ENCODE data around the gene WDR73. TPM values are rescaled to one million over a fixed set of nuclear protein-coding genes. Genes with fewer than 3 reads are reported as not detected.

WDR73 gene
- polyA plus RNA-seq, 3 donors = 12.1 to 19.9 (median 14.3) TPM

DNA sequence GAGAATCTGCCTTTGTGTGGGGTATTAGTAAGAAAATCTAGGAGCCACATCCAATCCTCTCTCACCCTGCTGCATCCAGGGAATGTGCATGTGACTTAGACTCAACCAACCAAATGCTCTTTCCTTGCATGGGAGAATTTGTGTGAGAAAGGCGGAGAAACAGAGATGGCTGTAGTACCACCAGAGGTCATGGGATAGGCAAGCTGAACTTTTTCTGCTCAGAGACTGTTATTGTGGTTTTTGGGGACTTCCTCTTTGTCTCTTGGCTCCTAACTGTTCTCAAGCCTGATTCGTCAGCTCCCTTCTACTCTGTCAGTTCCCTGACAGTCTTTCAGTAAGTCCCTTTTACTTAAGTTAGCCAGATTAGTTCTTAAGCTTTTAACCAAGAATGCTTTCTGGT is 55.8 kb downstream of the WDR73 start:
- no peak overlapping the region for H3K9ac ChIP-seq (ENCODE audit: insufficient read depth, low read length, poor library complexity, severe bottlenecking)
- peak overlapping the region; percentile 77 for H2AFZ ChIP-seq (ENCODE audit: insufficient read depth, low read depth, low read length, poor library complexity, severe bottlenecking)
- intact Hi-C loops (cut with micrococcal nuclease) = no loop called here
- H4K20me1 ChIP-seq (ENCODE audit: insufficient read depth, low read length) = no peaks in the 10 kb centered on the region
- no peak for TF ChIP-seq CTCF (IDR thresholded peaks at IDR 0.05)
- peak overlapping the region; percentile 65 to 86 for H3K27ac ChIP-seq (ENCODE audit: low read depth in 1 of 2, low read length in 2 of 2)
- Mint-ChIP-seq H3K27me3 (ENCODE audit: low read depth in 3 of 3) (no peaks in the 10 kb centered on the region), H3K4me1 (peaks cover 69% of the 10 kb centered on the region), H3K27ac (peak overlapping the region; percentile 84 to 94 (median 90)), H3K4me3 (peak overlapping the region in 1 of 2 donors; percentile 47), H3K9me3 (peaks cover 0 to 6% (median 3%) of the 10 kb centered on the region in 7 donors), H3K36me3 (no peaks in the 10 kb centered on the region)
- peaks cover 16% of the 10 kb centered on the region for H3K79me2 ChIP-seq (ENCODE audit: insufficient read depth, low read length)
- no peaks in the 10 kb centered on the region for H3K36me3 ChIP-seq (replicated peaks in 1 of 2; ENCODE audit: control insufficient read depth in 1 of 2, insufficient read depth in 2 of 2, low read length in 2 of 2)
- no peaks in the 10 kb centered on the region for H3K9me3 ChIP-seq (replicated peaks in 1 of 2; ENCODE audit: control insufficient read depth in 1 of 2, insufficient read depth in 1 of 2, low read length in 2 of 2)
- peak overlapping the region in 1 of 3 experiments; percentile 60 for H3K4me3 ChIP-seq (replicated peaks in 1 of 3; ENCODE audit: low read depth in 2 of 3, low read length in 3 of 3)
- H3K4me2 ChIP-seq (replicated peaks; ENCODE audit: extremely low read depth, low read length, poor library complexity, severe bottlenecking) = peak overlapping the region; percentile 53
- no peaks in the 10 kb centered on the region for H3K27me3 ChIP-seq (ENCODE audit: control insufficient read depth in 2 of 2, insufficient read depth in 2 of 2, low read length in 2 of 2)
- WGBS (ENCODE audit: insufficient coverage) = no CpG with 5 or more reads among the region's 2 CpGs
- peaks cover 59 to 73% of the 10 kb centered on the region in 2 donors for H3K4me1 ChIP-seq (ENCODE audit: control insufficient read depth in 1 of 2, insufficient read depth in 2 of 2, low read length in 2 of 2)
- peak; percentile 74 to 86 (median 83) for DNase-seq

GRCh38 chr15:84597296-84597695 is 56.8 kb downstream of the WDR73 start:
- Histone ChIP-seq H2AFZ (ENCODE audit: insufficient read depth, low read depth, low read length, poor library complexity, severe bottlenecking) (no peak overlapping the region), H3K4me1 (ENCODE audit: control insufficient read depth in 1 of 2, insufficient read depth in 2 of 2, low read length in 2 of 2) (peaks cover 59 to 73% of the 10 kb centered on the region in 2 donors), H4K20me1 (ENCODE audit: insufficient read depth, low read length) (no peaks in the 10 kb centered on the region), H3K27ac (ENCODE audit: low read depth in 1 of 2, low read length in 2 of 2) (peak overlapping the region in 1 of 2 donors; percentile 86), H3K9me3 (replicated peaks in 1 of 2; ENCODE audit: control insufficient read depth in 1 of 2, insufficient read depth in 1 of 2, low read length in 2 of 2) (no peaks in the 10 kb centered on the region), H3K79me2 (ENCODE audit: insufficient read depth, low read length) (peaks cover 15% of the 10 kb centered on the region), H3K36me3 (replicated peaks in 1 of 2; ENCODE audit: control insufficient read depth in 1 of 2, insufficient read depth in 2 of 2, low read length in 2 of 2) (no peaks in the 10 kb centered on the region), H3K4me2 (replicated peaks; ENCODE audit: extremely low read depth, low read length, poor library complexity, severe bottlenecking) (no peak overlapping the region), H3K4me3 (replicated peaks in 1 of 3; ENCODE audit: low read depth in 2 of 3, low read length in 3 of 3) (no peak overlapping the region), H3K9ac (ENCODE audit: insufficient read depth, low read length, poor library complexity, severe bottlenecking) (no peak overlapping the region), H3K27me3 (ENCODE audit: control insufficient read depth in 2 of 2, insufficient read depth in 2 of 2, low read length in 2 of 2) (no peaks in the 10 kb centered on the region)
- intact Hi-C loops (cut with micrococcal nuclease) = no loop called here
- Mint-ChIP-seq H3K36me3 (no peaks in the 10 kb centered on the region), H3K9me3 (peaks cover 0 to 8% (median 3%) of the 10 kb centered on the region in 7 donors), H3K4me3 (no peak overlapping the region), H3K27ac (peak overlapping the region in 4 of 7 donors; percentile 25 to 94 (median 84)), H3K27me3 (ENCODE audit: low read depth in 3 of 3) (no peaks in the 10 kb centered on the region), H3K4me1 (peaks cover 68% of the 10 kb centered on the region)
- WGBS (ENCODE audit: insufficient coverage) = no CpG with 5 or more reads among the region's 3 CpGs
- peak in 1 of 3 donors; percentile 20 for DNase-seq
- no peak for TF ChIP-seq CTCF (IDR thresholded peaks at IDR 0.05)

Data from CD14-positive monocyte (primary cell).